HG02763 (cell line): Measurements from ENCODE around the gene PVR.
"Not testable (repeated sequence)": the region's sequence is repeated elsewhere in the genome, so short reads cannot be mapped to it uniquely, and the experiment has no call there.

Experiments used
- ATAC-seq: cut with Tn5 transposase; IDR thresholded peaks from one replicate; pipeline ENCODE4 v1.9.1; 2021; ENCODE audit warnings: mild to moderate bottlenecking, moderate library complexity; ENCODE audit not compliant: unreplicated experiment

The PVR gene

DNA sequence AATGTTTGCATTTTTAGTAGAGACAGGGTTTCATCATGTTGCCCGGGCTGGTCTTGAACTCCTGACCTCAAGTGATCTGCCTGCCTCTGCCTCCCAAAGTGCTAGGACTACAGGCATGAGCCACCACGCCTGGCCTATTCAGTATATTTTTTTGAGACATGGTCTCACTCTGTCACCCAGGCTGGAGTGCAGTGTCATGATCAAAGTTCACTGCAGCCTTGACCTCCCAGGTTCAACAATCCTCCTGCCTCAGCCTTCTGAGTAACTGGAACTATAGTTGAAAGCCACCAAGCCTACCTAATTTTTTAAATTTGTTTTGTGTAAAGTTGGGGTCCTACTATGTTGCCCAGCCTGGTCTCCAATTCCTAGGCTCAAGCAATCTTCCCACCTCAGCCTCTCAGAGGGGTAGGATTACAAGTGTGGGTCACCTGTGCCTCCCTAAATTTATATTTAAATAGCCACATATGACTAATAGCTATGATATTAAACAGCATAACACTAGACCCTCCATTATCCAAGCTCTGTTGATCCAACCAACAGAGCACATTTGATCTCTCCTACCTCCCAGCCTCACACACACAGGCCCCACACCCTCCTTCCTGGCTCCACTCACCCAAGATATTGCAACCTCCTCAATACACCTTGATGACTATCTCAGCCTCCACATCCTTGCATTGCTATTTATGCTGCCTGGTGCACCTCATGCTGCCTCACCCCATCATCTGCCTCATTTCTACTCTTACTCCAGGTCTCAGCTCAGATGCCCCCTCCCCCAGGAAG, 25.5 kb downstream of the PVR start:
- no peak for ATAC-seq

- not testable (repeated sequence) for ATAC-seq
These were observed 26.3 kb downstream of the PVR start for GRCh38 chr19:44670027-44670426.

GRCh38 chr19:44671400-44671799, 27.7 kb downstream of the PVR start, which contains the start of gene CEACAM19:
Gene CEACAM19, plus strand, starts transcription at chr19:44671482. Its CDS starts 450 bp downstream, at chr19:44671932.
- no peak for ATAC-seq

DNA sequence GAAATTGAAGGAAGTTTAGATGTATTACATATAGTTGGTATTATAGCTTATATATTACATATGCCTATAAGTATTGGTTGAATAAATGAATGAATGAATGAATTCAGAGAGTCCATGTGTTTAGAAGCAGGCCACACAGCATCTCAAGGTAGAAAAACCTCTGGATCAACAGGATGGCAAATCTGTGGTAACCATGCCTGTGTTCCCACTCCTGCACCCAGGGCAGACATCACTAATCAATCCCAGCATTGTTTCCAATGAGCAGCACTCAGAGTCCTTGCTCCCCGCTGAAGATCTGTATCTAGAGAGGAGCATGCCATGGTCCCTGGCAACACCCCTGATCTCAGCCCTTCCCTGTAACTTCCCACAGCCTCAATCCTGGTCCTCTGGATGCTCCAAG, 28.5 kb downstream of the PVR start:
- ATAC-seq, result no peak

- ATAC-seq, result no peak
These were observed 29.8 kb downstream of the PVR start for GRCh38 chr19:44673510-44673909.

DNA sequence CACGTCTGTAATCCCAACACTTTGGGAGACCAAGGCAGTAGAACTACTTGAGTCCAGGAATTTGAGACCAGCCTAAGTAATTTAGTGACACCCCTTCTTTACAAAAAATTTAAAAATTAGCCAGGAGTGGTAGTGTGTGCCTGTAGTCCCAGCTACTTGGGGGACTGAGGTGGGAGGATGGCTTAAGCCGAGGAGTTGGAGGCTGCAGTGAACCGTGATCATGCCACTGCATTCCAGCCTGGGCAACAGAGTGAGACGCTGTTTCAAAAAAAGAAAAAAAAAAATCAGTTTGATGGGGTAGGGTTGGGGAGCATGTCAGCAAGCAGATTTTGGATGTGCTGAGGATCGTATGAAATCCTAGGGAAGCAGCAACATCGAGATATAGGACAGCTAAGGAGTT, 31.8 kb downstream of the PVR start:
- no peak for ATAC-seq

GRCh38 chr19:44677019-44677811, 33.5 kb downstream of the PVR start:
- no peak for ATAC-seq

DNA sequence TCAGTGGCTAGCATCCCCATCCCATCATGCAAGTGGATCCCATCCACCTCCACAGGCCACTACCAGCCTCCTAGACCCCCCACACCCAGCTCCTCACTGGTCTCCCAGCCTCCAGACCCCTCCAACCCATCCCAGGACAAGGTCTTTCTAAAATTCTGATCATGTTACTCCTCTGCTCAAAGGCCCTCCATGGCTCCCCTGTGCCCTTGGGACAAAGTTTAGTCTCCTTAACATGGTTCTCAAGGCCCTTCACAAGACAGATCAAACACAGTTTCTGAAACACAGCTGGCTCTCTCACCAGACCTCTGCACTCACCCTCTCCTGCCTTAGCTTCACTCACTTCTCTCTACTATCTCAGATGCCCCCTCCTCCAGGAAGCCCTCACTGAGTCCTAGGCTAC, 36.8 kb downstream of the PVR start:
- ATAC-seq, result no peak

GRCh38 chr19:44681992-44682790, 38.5 kb downstream of the PVR start:
- no peak for ATAC-seq

GRCh38 chr19:44682807-44683206, 39.1 kb downstream of the PVR start:
- no peak for ATAC-seq

DNA sequence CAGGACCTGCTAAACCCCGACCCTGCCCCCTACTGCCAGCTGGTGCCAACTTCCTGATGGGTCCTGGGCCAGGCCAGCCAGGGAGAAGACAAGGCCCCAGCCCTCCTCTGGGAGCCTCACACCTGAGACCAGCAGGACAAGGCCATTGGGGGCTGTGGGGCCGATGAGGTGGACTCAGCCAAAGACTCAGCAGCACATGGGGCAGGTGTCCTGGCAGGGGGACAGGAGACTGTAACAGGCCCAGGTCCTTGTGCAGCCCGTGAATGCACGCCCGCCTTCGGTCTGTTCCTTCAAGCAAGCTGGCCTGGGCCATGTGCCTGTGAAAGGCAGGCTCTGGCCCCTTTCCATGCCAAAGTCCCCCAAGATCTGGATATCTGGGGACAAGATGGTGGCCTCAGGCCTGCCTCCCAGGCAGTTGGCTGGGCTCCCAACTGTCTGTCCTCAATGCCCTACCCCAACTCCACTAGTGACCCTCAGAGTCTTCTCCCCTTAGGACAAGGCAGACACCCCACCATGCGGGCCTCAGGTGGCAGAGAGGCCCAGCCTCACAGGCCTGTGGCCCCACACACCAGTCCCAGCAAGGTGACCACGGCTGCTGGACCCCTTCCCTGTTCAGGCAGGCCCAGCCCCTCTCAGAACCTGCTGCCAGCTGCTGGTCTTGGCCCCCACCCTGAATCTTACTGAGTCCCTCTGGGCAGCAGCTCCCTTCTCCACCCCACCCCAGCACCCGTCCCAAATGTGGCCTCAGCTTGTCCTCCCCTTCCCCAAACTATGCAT, 39.9 kb downstream of the PVR start:
- no peak for ATAC-seq

GRCh38 chr19:44684396-44684795, 40.7 kb downstream of the PVR start:
- not testable (repeated sequence) for ATAC-seq

DNA sequence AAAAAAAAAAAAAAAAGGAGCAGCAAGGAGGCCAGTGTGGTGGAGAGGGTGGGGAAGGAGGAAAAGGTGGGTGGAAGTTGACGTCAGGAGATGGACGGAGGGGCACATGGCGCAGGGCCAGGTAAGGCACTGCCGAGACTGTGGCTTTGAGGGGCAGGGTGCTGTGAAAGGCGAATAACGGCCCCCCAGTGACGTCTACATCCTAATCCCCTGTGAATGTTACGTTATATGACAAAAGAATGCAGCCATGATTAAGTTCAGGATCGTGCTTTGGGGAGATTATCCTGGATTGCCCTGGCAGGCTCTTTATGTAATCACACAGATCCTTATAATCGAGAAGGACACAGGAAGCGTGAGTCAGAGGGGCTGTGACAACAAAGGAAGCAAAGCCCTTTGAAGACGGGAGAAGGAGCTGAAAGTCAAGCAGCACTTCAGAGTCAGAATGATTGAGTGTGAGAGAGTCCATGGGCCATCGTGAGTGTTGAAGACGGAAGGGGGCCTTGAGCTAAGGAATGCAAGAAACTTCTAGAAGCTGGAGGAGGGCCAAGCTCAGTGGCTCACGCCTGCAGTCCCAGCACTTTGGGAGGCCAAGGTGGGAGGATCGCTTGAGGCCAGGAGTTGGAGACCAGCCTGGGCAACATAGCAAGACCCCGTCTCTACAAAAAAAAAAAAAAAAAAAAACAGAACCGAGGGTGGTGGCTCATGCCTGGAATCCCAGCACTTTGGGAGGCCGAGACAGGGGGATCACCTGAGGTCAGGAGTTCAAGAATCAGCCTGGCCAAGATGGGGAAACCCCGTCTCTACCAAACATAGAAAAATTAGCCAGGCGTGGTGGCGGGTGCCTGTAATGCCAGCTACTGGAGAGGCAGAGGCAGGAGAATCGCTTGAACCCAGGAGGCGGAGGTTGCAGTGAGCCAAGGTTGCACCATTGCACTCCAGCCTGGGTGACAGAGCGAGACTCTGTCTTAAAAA, 41.5 kb downstream of the PVR start:
- no peak for ATAC-seq

- no peak for ATAC-seq
These were observed 42.2 kb downstream of the PVR start for GRCh38 chr19:44685877-44686276.

GRCh38 chr19:44686896-44687295, 43.2 kb downstream of the PVR start:
- no peak for ATAC-seq

GRCh38 chr19:44687888-44688287, 44.2 kb downstream of the PVR start:
- ATAC-seq, result no peak

- ATAC-seq, result no peak
These were observed 45.8 kb downstream of the PVR start for GRCh38 chr19:44689290-44690130.

GRCh38 chr19:44690131-44690440, 46.4 kb downstream of the PVR start:
- no peak for ATAC-seq

GRCh38 chr19:44692379-44692721, 48.6 kb downstream of the PVR start:
- no peak for ATAC-seq
